HepG2 (cell line): Measurements from ENCODE around the gene SLC39A8. TPM values are rescaled to one million over a fixed set of nuclear protein-coding genes. Genes with fewer than 3 reads are reported as not detected.

ENCODE experiments used
- CCDC6 ChIP-seq: sonication (generic); formaldehyde crosslinking; IDR thresholded peaks from 2 replicates; pipeline ENCODE4 v1.8.1; 2022; ENCODE audit warnings: mild to moderate bottlenecking, missing genetic modification reagents, moderate library complexity
- CENPT ChIP-seq: sonication (generic); formaldehyde crosslinking; IDR thresholded peaks from 2 replicates; pipeline ENCODE4 v1.8.0; 2022; ENCODE audit warnings: low read depth, mild to moderate bottlenecking, moderate library complexity, missing genetic modification reagents
- GFI1 ChIP-seq: sonication (generic); formaldehyde crosslinking; IDR thresholded peaks from 2 replicates; pipeline ENCODE4 v1.5.0; 2020; ENCODE audit warnings: missing genetic modification reagents, mild to moderate bottlenecking, borderline replicate concordance
- HIVEP1 ChIP-seq: sonication (generic); formaldehyde crosslinking; IDR thresholded peaks from 2 replicates; pipeline ENCODE4 v1.4.0; 2020; ENCODE audit warnings: mild to moderate bottlenecking, missing genetic modification reagents
- IKZF4 ChIP-seq: sonication (generic); formaldehyde crosslinking; IDR thresholded peaks from 2 replicates; pipeline ENCODE4 v1.5.1; 2020; ENCODE audit warnings: borderline replicate concordance, mild to moderate bottlenecking, low read depth, missing genetic modification reagents; ENCODE audit errors: not compliant biosample characterization
- KMT2A ChIP-seq: sonication (generic); formaldehyde crosslinking; IDR thresholded peaks from 2 replicates; pipeline ENCODE4 v1.4.0; 2020; ENCODE audit warnings: missing genetic modification reagents
- NFATC3 ChIP-seq: sonication (generic); formaldehyde crosslinking; IDR thresholded peaks from 2 replicates; pipeline ENCODE4 v1.5.1; 2020; ENCODE audit warnings: mild to moderate bottlenecking, missing genetic modification reagents
- RARG ChIP-seq: sonication (generic); formaldehyde crosslinking; IDR thresholded peaks from 2 replicates; pipeline ENCODE4 v1.4.0; 2020; ENCODE audit warnings: low read depth, mild to moderate bottlenecking, missing genetic modification reagents
- REL ChIP-seq: sonication (generic); formaldehyde crosslinking; conservative IDR thresholded peaks from 2 replicates; pipeline ENCODE4 v1.8.0; 2022; ENCODE audit warnings: mild to moderate bottlenecking, missing genetic modification reagents, moderate library complexity
- ZBTB8A ChIP-seq: sonication (generic); formaldehyde crosslinking; IDR thresholded peaks from 2 replicates; pipeline ENCODE4 v1.4.0; 2020; ENCODE audit warnings: mild to moderate bottlenecking, low read depth, missing genetic modification reagents, borderline replicate concordance
- ZFP62 ChIP-seq: sonication (generic); formaldehyde crosslinking; IDR thresholded peaks from 2 replicates; pipeline ENCODE4 v1.4.0; 2020; ENCODE audit warnings: missing genetic modification reagents
- ZNF644 ChIP-seq: IDR thresholded peaks from 2 replicates; pipeline ENCODE4 v1.6.1; 2016; ENCODE audit warnings: low read depth
- ZNF792 ChIP-seq: IDR thresholded peaks from 2 replicates; pipeline ENCODE4 v1.6.1; 2016
- ZNF83 ChIP-seq: sonication (generic); formaldehyde crosslinking; IDR thresholded peaks from 2 replicates; pipeline ENCODE4 v1.4.0; 2020; ENCODE audit warnings: missing genetic modification reagents, mild to moderate bottlenecking, borderline replicate concordance
- polyA plus RNA-seq, 8 experiments: library from polyadenylated mRNA; depleted of rRNA in 3 of 8; stranded (reverse) in 7 of 8; unstranded in 1 of 8; fragments of >200 nt; fragmentation: Illumina TruSeq in 4 of 8; extraction: Trizol in 4 of 8; gene quantifications; 2 replicates each; pipeline versions ENCODE4 v1.2.1 to v1.2.3, GENCODE V29; 2011 to 2016; ENCODE audit warnings: low read depth in 4 of 8, missing spikeins in 1 of 8, mixed read lengths in 1 of 8; ENCODE audit not compliant: insufficient read depth in 1 of 8
- total RNA-seq, 5 experiments: library from RNA; depleted of rRNA; stranded (reverse); fragments of >200 nt; fragmentation: Illumina TruSeq; extraction: Trizol; gene quantifications; 2 replicates each; pipeline ENCODE4 v1.2.3, GENCODE V29; 2016; ENCODE audit warnings: low read depth in 1 of 5
- TF ChIP-seq, protein P1 (sequence below): sonication (generic); formaldehyde crosslinking; IDR thresholded peaks from 2 replicates; pipeline ENCODE4 v1.4.0; 2020; ENCODE audit warnings: missing genetic modification reagents
- TF ChIP-seq, protein P2 (sequence below): sonication (generic); formaldehyde crosslinking; IDR thresholded peaks from 2 replicates; pipeline ENCODE4 v1.4.0; 2020; ENCODE audit warnings: mild to moderate bottlenecking, missing genetic modification reagents, borderline replicate concordance
- TF ChIP-seq, protein P3 (sequence below): sonication (generic); formaldehyde crosslinking; IDR thresholded peaks from 2 replicates; pipeline ENCODE4 v1.4.0; 2020; ENCODE audit warnings: missing genetic modification reagents
- TF ChIP-seq, protein P4 (sequence below): sonication (generic); formaldehyde crosslinking; IDR thresholded peaks from 2 replicates; pipeline ENCODE4 v1.9.0; 2021; ENCODE audit warnings: missing genetic modification reagents, borderline replicate concordance
- TF ChIP-seq, protein P5 (sequence below): sonication (generic); formaldehyde crosslinking; IDR thresholded peaks from 2 replicates; pipeline ENCODE4 v1.8.0; 2022; ENCODE audit warnings: low read depth, missing genetic modification reagents

The SLC39A8 gene
- total and polyA plus RNA-seq, 2 of the 13 experiments (the other 11 are each of a cell fraction or from before 2014, with no cell fraction given), result 0.22 to 0.38 TPM

DNA sequence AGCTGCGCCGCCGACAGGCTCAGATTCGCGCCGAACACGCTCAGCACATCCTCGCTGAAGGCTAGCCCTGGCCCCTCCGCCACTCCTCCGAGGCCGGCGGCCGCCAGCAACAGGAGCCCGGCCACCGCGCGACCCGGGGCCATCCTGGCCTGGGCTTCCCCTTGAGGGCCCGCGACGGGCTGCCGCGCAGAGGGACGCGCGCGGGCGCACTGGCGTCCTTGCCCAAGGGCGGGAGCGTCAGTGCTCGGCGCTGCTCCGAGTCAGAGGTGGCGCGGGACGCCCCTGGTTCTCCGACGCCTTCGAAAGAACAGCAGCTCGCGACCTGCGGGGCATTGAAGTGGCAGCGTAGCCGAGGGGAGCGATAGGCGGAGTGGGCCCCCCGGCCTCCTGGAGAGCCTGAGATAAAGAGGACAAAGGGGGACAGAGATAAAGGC, 745 bp downstream of the SLC39A8 start (continued):
- no peak for TF ChIP-seq GFI1 (CRISPR knock-in tag)
- no peak for TF ChIP-seq CENPT
- TF ChIP-seq ZNF792 (CRISPR knock-in tag), result no peak
- no peak; the same call in 1 of the 2 replicates for TF ChIP-seq HIVEP1 (CRISPR knock-in tag)
- TF ChIP-seq, protein P1, sequence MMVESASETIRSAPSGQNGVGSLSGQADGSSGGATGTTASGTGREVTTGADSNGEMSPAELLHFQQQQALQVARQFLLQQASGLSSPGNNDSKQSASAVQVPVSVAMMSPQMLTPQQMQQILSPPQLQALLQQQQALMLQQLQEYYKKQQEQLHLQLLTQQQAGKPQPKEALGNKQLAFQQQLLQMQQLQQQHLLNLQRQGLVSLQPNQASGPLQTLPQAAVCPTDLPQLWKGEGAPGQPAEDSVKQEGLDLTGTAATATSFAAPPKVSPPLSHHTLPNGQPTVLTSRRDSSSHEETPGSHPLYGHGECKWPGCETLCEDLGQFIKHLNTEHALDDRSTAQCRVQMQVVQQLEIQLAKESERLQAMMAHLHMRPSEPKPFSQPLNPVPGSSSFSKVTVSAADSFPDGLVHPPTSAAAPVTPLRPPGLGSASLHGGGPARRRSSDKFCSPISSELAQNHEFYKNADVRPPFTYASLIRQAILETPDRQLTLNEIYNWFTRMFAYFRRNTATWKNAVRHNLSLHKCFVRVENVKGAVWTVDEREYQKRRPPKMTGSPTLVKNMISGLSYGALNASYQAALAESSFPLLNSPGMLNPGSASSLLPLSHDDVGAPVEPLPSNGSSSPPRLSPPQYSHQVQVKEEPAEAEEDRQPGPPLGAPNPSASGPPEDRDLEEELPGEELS (CRISPR knock-in tag), result no peak
- no peak for TF ChIP-seq NFATC3 (CRISPR knock-in tag)
- TF ChIP-seq ZFP62 (CRISPR knock-in tag), result no peak
- TF ChIP-seq, protein P2, sequence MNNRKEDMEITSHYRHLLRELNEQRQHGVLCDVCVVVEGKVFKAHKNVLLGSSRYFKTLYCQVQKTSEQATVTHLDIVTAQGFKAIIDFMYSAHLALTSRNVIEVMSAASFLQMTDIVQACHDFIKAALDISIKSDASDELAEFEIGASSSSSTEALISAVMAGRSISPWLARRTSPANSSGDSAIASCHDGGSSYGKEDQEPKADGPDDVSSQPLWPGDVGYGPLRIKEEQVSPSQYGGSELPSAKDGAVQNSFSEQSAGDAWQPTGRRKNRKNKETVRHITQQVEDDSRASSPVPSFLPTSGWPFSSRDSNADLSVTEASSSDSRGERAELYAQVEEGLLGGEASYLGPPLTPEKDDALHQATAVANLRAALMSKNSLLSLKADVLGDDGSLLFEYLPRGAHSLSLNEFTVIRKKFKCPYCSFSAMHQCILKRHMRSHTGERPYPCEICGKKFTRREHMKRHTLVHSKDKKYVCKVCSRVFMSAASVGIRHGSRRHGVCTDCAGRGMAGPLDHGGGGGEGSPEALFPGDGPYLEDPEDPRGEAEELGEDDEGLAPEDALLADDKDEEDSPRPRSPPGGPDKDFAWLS, result no peak
- TF ChIP-seq ZNF83 (CRISPR knock-in tag), result no peak
- TF ChIP-seq, protein P3, sequence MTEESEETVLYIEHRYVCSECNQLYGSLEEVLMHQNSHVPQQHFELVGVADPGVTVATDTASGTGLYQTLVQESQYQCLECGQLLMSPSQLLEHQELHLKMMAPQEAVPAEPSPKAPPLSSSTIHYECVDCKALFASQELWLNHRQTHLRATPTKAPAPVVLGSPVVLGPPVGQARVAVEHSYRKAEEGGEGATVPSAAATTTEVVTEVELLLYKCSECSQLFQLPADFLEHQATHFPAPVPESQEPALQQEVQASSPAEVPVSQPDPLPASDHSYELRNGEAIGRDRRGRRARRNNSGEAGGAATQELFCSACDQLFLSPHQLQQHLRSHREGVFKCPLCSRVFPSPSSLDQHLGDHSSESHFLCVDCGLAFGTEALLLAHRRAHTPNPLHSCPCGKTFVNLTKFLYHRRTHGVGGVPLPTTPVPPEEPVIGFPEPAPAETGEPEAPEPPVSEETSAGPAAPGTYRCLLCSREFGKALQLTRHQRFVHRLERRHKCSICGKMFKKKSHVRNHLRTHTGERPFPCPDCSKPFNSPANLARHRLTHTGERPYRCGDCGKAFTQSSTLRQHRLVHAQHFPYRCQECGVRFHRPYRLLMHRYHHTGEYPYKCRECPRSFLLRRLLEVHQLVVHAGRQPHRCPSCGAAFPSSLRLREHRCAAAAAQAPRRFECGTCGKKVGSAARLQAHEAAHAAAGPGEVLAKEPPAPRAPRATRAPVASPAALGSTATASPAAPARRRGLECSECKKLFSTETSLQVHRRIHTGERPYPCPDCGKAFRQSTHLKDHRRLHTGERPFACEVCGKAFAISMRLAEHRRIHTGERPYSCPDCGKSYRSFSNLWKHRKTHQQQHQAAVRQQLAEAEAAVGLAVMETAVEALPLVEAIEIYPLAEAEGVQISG (CRISPR knock-in tag), result peak; percentile 47; the same call in 1 of the 2 replicates
- TF ChIP-seq REL (CRISPR knock-in tag), result peak; percentile 25; the same call in 1 of the 2 replicates
- TF ChIP-seq KMT2A (CRISPR knock-in tag), result no peak
- peak; percentile 26; the same call in 1 of the 2 replicates for TF ChIP-seq CCDC6 (CRISPR knock-in tag)
- no peak for TF ChIP-seq ZNF644 (CRISPR knock-in tag)
- TF ChIP-seq IKZF4 (CRISPR knock-in tag), result no peak
- no peak for TF ChIP-seq ZBTB8A (CRISPR knock-in tag)
- TF ChIP-seq RARG (CRISPR knock-in tag), result no peak
- TF ChIP-seq, protein P4, sequence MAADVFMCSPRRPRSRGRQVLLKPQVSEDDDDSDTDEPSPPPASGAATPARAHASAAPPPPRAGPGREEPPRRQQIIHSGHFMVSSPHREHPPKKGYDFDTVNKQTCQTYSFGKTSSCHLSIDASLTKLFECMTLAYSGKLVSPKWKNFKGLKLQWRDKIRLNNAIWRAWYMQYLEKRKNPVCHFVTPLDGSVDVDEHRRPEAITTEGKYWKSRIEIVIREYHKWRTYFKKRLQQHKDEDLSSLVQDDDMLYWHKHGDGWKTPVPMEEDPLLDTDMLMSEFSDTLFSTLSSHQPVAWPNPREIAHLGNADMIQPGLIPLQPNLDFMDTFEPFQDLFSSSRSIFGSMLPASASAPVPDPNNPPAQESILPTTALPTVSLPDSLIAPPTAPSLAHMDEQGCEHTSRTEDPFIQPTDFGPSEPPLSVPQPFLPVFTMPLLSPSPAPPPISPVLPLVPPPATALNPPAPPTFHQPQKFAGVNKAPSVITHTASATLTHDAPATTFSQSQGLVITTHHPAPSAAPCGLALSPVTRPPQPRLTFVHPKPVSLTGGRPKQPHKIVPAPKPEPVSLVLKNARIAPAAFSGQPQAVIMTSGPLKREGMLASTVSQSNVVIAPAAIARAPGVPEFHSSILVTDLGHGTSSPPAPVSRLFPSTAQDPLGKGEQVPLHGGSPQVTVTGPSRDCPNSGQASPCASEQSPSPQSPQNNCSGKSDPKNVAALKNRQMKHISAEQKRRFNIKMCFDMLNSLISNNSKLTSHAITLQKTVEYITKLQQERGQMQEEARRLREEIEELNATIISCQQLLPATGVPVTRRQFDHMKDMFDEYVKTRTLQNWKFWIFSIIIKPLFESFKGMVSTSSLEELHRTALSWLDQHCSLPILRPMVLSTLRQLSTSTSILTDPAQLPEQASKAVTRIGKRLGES (CRISPR knock-in tag), result 0 out of 2 replicates have a peak, but pooled peaks have one; percentile 23
- TF ChIP-seq, protein P5, sequence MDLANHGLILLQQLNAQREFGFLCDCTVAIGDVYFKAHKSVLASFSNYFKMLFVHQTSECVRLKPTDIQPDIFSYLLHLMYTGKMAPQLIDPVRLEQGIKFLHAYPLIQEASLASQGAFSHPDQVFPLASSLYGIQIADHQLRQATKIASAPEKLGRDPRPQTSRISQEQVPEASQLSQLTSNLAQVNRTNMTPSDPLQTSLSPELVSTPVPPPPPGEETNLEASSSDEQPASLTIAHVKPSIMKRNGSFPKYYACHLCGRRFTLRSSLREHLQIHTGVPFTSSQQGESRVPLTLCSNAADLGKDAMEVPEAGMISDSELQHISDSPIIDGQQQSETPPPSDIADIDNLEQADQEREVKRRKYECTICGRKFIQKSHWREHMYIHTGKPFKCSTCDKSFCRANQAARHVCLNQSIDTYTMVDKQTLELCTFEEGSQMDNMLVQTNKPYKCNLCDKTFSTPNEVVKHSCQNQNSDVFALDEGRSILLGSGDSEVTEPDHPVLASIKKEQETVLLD, result no peak
